ENCODE data around the gene UBE2D2. TPM values are rescaled to one million over a fixed set of nuclear protein-coding genes. Genes with fewer than 3 reads are reported as not detected.
A peak's percentile ranks its signal among the peaks of the same experiment; 100 is the strongest.

Gene UBE2D2
- total and polyA plus RNA-seq, 10 of the 15 experiments (the other 5 are each of a cell fraction or from before 2014, with no cell fraction given) = 58.6 to 245 (median 128) TPM

DNA sequence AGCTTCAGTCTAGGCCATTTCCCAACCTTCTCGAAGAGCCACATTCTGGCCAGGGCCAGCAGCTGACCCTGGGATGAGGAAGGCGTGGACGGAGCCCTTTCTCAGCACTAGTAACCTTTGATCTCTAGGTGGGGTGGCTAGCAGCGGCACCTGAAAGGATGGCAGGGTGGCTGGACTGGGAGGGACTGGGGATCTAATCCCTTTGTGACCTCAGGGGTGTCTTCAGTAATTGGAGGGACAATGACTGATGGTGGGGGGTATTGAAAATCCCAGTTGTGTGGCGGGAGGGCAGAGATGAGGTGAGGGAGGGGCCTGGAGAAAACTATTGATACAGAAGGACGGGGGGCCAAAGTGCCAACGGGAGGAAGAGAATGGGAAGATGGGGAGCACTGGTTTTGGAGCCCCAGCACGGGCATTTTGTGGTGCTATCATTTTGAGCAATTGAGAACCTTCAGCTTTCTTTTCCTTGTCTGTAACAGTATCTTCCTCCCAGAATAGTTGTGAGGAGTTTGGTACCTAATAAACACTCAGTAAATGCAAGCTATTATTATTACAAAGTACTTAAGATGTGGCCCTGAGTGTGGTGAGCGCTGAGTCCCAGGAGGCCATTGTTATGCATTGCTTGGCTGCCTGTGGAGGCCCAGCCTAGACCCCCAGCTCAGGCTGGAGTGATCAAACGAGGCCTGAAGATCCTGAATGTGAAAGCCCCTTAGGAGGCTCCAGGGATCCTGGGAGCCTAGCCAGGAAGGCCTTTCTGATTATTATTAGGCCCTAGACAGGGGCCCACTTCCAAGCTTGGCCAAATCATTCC is 37.3 kb upstream of the UBE2D2 start (continued):
- TF ChIP-seq SPI1 (IDR thresholded peaks at IDR 0.05; ENCODE audit: borderline replicate concordance, insufficient read depth, low read depth, low read length) = no peak
- TF ChIP-seq, protein P1, sequence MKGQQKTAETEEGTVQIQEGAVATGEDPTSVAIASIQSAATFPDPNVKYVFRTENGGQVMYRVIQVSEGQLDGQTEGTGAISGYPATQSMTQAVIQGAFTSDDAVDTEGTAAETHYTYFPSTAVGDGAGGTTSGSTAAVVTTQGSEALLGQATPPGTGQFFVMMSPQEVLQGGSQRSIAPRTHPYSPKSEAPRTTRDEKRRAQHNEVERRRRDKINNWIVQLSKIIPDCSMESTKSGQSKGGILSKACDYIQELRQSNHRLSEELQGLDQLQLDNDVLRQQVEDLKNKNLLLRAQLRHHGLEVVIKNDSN (IDR thresholded peaks at IDR 0.05; ENCODE audit: borderline replicate concordance, extremely low read length, insufficient read depth, low read depth, low read length) = no peak
- TF ChIP-seq, protein P2, sequence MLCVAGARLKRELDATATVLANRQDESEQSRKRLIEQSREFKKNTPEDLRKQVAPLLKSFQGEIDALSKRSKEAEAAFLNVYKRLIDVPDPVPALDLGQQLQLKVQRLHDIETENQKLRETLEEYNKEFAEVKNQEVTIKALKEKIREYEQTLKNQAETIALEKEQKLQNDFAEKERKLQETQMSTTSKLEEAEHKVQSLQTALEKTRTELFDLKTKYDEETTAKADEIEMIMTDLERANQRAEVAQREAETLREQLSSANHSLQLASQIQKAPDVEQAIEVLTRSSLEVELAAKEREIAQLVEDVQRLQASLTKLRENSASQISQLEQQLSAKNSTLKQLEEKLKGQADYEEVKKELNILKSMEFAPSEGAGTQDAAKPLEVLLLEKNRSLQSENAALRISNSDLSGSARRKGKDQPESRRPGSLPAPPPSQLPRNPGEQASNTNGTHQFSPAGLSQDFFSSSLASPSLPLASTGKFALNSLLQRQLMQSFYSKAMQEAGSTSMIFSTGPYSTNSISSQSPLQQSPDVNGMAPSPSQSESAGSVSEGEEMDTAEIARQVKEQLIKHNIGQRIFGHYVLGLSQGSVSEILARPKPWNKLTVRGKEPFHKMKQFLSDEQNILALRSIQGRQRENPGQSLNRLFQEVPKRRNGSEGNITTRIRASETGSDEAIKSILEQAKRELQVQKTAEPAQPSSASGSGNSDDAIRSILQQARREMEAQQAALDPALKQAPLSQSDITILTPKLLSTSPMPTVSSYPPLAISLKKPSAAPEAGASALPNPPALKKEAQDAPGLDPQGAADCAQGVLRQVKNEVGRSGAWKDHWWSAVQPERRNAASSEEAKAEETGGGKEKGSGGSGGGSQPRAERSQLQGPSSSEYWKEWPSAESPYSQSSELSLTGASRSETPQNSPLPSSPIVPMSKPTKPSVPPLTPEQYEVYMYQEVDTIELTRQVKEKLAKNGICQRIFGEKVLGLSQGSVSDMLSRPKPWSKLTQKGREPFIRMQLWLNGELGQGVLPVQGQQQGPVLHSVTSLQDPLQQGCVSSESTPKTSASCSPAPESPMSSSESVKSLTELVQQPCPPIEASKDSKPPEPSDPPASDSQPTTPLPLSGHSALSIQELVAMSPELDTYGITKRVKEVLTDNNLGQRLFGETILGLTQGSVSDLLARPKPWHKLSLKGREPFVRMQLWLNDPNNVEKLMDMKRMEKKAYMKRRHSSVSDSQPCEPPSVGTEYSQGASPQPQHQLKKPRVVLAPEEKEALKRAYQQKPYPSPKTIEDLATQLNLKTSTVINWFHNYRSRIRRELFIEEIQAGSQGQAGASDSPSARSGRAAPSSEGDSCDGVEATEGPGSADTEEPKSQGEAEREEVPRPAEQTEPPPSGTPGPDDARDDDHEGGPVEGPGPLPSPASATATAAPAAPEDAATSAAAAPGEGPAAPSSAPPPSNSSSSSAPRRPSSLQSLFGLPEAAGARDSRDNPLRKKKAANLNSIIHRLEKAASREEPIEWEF (IDR thresholded peaks at IDR 0.05; ENCODE audit: insufficient replicate concordance, low read depth, low read length) = no peak
- TF ChIP-seq WRNIP1 (IDR thresholded peaks at IDR 0.05; ENCODE audit: borderline replicate concordance, low read depth, low read length) = no peak
- TF ChIP-seq TARDBP (IDR thresholded peaks at IDR 0.05; ENCODE audit: borderline replicate concordance) = no peak
- TF ChIP-seq, protein P3, sequence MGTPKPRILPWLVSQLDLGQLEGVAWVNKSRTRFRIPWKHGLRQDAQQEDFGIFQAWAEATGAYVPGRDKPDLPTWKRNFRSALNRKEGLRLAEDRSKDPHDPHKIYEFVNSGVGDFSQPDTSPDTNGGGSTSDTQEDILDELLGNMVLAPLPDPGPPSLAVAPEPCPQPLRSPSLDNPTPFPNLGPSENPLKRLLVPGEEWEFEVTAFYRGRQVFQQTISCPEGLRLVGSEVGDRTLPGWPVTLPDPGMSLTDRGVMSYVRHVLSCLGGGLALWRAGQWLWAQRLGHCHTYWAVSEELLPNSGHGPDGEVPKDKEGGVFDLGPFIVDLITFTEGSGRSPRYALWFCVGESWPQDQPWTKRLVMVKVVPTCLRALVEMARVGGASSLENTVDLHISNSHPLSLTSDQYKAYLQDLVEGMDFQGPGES (IDR thresholded peaks at IDR 0.05) = no peak
- no peak for TF ChIP-seq YBX1 (IDR thresholded peaks at IDR 0.05)
- no peak for TF ChIP-seq POLR2AphosphoS5 (IDR thresholded peaks at IDR 0.05; ENCODE audit: low read length)
- TF ChIP-seq SMAD5 (IDR thresholded peaks at IDR 0.05; ENCODE audit: low read depth) = no peak
- no peak for TF ChIP-seq NR2C2 (IDR thresholded peaks at IDR 0.05; ENCODE audit: borderline replicate concordance, control insufficient read depth, insufficient read length, low read depth)
- no peak for TF ChIP-seq NFYB (IDR thresholded peaks at IDR 0.05; ENCODE audit: insufficient read depth, low read depth, low read length)
- TF ChIP-seq RFX5 (IDR thresholded peaks at IDR 0.05; ENCODE audit: low read depth, low read length) = no peak
- TF ChIP-seq ETV6 (conservative IDR thresholded peaks at IDR 0.05 in 1 of 2, IDR thresholded peaks at IDR 0.05 in 1 of 2; ENCODE audit: borderline replicate concordance in 1 of 2, low read depth in 1 of 2) = no peak
- TF ChIP-seq SREBF1 (IDR thresholded peaks at IDR 0.05; ENCODE audit: low read length) = no peak
- TF ChIP-seq, protein P4, sequence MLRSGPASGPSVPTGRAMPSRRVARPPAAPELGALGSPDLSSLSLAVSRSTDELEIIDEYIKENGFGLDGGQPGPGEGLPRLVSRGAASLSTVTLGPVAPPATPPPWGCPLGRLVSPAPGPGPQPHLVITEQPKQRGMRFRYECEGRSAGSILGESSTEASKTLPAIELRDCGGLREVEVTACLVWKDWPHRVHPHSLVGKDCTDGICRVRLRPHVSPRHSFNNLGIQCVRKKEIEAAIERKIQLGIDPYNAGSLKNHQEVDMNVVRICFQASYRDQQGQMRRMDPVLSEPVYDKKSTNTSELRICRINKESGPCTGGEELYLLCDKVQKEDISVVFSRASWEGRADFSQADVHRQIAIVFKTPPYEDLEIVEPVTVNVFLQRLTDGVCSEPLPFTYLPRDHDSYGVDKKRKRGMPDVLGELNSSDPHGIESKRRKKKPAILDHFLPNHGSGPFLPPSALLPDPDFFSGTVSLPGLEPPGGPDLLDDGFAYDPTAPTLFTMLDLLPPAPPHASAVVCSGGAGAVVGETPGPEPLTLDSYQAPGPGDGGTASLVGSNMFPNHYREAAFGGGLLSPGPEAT (IDR thresholded peaks at IDR 0.05; ENCODE audit: low read depth) = peak; percentile 7; the same call in 1 of the 2 replicates
- TF ChIP-seq CEBPB (IDR thresholded peaks at IDR 0.05; ENCODE audit: borderline replicate concordance in 1 of 2, low read depth in 2 of 2, low read length in 2 of 2) = no peak
- TF ChIP-seq ZNF384 (IDR thresholded peaks at IDR 0.05; ENCODE audit: borderline replicate concordance, low read depth, low read length) = no peak
- TF ChIP-seq IKZF1 (conservative IDR thresholded peaks at IDR 0.05) = peak; percentile 41; the same call in 1 of the 2 replicates
- no peak for TF ChIP-seq GABPA (IDR thresholded peaks at IDR 0.05; ENCODE audit: low read depth)
- 0 out of 2 replicates have a peak, but pooled peaks have one; percentile 22 for TF ChIP-seq NR2F1 (conservative IDR thresholded peaks at IDR 0.05)
